Posterior cingulate gyrus (tissue), 11 donors: Measurements from ENCODE around the gene LHFPL4.

Experiments used
- DNase-seq, 10 donors: peaks; one replicate each; pipeline versions ENCODE4 v3.0.0 to v3.0.0-alpha.2; 2020 to 2021; ENCODE audit warnings: mixed read lengths in 3 of 10
- intact Hi-C: fragments of 100-400 bp; cut with DNase I; formaldehyde crosslinking; loops from one replicate; pipeline ENCODE4 v1.15.1; 2023

The LHFPL4 gene

DNA sequence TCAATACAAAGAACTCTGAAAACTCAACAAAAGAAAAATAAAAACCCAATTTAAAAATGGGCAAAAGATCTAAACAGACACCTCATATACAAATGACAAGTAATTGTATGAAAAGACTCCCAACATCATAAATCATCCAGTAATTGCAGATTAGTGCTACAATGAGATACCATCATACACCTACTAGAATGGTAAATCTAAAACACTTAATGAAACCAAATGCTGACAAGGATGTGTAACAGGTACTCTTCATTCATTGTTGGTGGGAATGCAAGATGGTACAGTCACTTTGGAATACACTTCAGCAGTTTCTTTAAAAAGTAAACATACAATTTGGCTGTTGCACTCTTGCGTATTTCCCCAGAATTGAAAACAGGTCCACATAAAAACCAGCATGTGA, 68.4 kb downstream of the LHFPL4 start:
- intact Hi-C loops: no loop called here
- DNase-seq: no peak

DNA sequence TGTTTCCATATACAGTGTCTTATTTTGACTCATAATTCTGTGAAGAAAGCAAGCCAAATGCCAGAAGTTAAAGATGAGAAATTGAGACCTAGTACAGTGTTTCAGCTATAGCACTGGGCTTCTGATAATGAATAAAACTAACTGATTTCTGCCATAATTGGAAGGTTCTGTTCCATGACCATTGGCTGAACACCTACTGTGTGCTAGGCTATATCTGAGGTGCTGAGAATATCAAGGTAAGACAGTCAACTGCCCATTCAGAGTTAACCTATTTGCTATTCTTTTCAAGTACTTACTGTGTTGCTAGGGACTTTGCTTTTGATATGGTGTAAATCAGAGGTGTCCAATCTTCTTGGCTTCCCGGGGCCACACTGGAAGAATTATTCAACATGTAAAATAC, 73.4 kb downstream of the LHFPL4 start:
- no peak for DNase-seq
- intact Hi-C loops: no loop called here

- DNase-seq: no peak
- intact Hi-C loops: no loop called here
Observed at GRCh38 chr3:9476935-9477334, 76.7 kb downstream of the LHFPL4 start.

DNA sequence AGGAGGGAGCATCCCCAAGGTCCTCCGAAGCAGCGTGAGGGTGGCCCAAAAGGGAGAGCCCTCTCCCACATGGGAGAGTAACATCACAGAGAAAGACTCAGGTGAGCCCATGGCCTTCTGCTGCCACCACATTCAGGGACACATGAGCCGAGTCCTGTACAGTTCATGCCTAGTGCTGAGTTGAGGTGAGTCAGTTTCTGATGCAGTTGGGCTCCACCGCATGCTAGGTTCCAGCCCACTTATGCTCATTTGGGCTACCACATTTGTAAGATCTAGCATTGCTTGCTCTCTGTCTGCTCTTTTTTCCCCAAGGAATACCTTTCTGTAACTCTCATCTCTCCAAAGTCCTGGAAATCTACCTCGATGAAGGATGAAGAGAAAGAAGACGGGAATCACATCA, 79.1 kb downstream of the LHFPL4 start:
- no peak for DNase-seq
- intact Hi-C loops: no loop called here

DNA sequence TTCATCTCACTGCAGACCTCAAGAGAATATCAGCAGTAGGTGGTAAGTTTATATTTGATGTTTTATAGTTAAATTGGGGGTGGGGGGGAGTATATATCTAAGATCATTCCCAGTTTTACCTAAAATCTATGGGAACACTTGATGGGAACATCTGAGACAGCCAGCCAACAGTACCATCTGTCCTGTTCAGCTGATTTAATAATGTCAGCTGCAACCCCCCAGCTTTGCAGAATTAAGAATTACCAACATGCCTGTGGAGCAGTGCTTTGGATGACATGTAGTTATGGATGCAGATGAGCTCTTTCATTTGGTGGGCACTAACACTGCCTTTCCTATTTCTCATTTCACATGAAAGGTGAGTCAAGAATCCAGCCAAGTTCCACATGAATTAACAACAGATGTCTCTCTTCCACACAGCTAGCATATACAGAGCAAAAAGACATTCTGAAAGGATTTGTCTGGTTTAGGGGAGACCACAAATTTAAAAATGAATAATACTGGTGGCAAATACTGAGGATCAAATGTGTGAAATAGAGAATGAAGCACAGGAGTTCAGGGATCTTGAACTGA, 80.0 kb downstream of the LHFPL4 start:
- DNase-seq: no peak
- intact Hi-C loops: no loop called here

- intact Hi-C loops: no loop called here
- no peak for DNase-seq
Observed at GRCh38 chr3:9469986-9470385, 83.6 kb downstream of the LHFPL4 start.

GRCh38 chr3:9468460-9468859, 85.2 kb downstream of the LHFPL4 start:
- intact Hi-C loops: no loop called here
- no peak for DNase-seq

DNA sequence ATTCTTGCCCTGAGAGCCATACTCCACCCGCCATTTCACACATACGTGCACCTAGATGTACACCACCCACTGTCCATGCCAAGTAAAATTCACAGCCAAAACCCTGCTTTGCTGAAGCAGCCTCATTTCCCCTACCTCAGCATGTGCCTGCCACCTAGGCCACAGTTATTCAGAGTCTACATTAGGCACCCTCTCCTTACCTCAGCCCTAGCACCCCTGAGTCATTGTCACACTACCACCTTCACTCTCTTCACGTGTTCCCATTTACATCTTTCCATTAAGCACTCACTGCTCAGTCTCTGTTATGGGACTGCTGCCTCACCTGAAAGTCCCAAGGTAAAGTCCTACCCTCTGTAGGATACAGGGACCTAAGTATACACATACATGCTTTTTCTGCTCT, 86.2 kb downstream of the LHFPL4 start:
- no peak for DNase-seq
- intact Hi-C loops: no loop called here

DNA sequence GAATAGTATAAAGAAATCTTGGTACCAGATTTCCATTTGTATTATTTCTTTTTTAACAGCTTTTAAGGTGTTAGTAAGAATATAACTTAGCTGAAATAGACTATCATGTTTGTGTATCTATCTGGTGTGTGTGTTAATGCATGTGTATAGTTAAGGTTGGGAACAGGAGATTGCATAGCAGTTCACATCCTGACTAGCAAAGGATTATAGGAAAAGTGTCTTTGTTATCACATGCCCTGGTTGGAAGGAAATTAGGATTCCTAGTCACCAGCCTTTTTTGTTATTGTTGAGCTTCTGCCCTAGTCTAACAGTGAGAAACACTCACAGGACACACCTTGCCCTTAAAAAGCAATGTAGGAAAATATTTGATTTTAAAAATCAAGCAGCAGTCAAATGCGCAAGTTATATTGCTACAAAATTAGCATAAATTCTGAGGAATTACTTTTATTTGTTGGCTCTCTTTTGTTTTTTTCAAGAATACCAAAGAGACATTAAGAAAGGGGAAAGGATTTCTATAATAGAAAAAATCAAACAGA, 98.0 kb downstream of the LHFPL4 start:
- no peak for DNase-seq
- intact Hi-C loops: no loop called here

DNA sequence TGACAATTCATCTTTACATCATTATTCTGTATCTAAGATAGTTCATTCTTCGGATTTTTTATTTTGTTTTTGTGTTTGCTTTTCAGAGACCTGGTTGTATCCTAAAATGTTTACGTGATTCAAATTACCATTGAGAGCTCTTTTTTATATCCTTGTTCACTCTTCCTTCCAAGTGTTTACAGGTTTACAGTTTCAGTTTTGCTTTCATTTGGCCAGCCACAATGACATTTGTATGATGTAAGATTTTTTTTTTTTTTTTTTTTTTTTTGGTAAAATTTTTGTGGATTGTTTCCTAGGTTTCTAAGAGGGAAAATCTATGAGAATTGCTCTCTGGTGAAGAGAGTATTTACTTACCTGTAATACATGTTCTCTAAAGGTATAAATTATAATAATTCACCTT, 101.2 kb downstream of the LHFPL4 start:
- intact Hi-C loops: no loop called here
- no peak for DNase-seq

DNA sequence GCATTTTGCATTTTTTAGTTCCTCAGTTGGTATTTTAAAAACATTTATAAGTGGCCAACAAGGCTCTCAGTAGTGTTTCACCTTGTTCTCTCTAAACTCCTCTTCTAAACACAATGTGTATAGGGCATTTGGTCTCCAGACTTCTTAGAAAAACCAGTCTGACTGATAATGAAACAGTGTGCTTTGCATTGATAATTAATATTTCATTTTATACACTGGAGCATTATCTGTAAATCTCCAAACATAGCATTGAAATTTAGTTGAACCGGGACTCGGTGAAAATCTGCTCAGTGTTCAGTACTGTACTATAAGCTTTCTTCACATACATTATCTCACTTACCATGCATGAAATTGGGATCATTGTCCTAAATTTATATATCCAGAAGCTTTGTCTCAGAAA, 102.6 kb downstream of the LHFPL4 start:
- intact Hi-C loops: no loop called here
- DNase-seq: no peak

- intact Hi-C loops: no loop called here
Observed at GRCh38 chr3:9450126-9450525, 103.5 kb downstream of the LHFPL4 start.

DNA sequence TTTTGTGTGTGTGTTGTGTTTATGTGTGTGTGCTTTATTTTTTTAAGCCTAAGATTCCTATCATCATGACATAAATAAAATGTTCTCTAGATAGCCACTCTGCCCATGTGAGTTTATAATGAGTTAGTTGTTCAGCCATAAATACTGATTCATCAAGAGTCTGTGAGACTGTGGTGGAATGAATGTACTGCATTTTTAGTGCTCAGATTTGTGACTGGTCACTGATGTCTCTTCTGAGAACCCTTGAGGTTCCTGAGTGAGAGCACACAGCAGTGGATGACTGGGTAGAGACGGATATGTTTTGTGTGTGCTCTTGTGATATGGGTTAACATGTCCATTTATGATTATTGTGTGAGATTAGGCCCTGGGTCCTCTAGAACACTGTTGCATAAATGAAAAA, 105.0 kb downstream of the LHFPL4 start:
- intact Hi-C loops: no loop called here
- no peak for DNase-seq

More at GRCh38 chr3:9450126-9450525, 103.5 kb downstream of the LHFPL4 start:
- no peak for DNase-seq
